GM13976 (cell line): ENCODE data around the gene BCAS3.

Source experiments
- DNase-seq: peaks from one replicate; pipeline ENCODE4 v3.0.0; 2012; ENCODE audit warnings: low spot score
- CTCF ChIP-seq: IDR thresholded peaks from 2 replicates; pipeline ENCODE4 v1.5.1; 2012; ENCODE audit warnings: borderline replicate concordance, mild to moderate bottlenecking; ENCODE audit not compliant: insufficient read depth; ENCODE audit errors: extremely low read depth, missing control alignments, control extremely low read depth
- in situ Hi-C: fragments of 300-500 bp; cut with MboI; formaldehyde crosslinking; loops from one replicate; pipeline ENCODE4 v1.12.0; 2022; ENCODE audit warnings: low sequenced_read_pairs, mixed read lengths, inconsistent platforms; ENCODE audit not compliant: unreplicated experiment

The BCAS3 gene

DNA sequence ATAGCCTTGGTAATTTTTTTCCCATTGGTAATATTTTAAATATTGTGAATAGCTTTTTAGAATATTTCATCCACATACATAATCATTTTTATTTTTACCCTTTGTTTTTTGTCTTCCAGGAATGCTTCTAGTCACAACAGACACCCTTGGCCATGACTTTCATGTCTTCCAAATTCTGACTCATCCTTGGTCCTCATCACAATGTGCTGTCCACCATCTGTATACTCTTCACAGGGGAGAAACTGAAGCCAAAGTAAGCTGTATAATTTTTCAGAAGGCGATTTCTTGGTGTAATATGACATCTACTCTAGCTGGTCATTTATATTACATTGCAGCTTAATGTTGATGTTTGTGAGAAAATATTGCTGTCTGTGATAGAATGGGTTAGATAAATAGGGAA lies 269.4 kb downstream of the BCAS3 start:
- DNase-seq, result no peak
- in situ Hi-C loops, result no loop called here
- TF ChIP-seq CTCF, result no peak

DNA sequence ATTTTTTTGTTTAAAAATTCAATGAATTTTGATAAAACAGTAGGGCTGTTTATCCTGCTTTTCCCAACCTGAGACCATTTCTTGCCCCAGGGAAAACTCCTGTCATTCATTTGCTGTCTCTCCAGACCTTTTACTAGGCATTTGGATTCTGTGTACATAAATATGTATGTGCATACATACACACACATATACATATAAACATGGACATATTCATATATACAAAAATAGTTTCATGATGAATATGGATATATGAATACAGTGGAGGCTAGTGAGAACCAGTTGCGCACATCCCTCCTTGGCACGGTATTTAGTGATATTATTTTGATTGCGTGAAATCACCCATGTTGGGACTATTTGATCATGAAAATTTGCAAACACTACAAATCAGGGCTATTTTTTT lies 269.9 kb downstream of the BCAS3 start:
- in situ Hi-C loops, result no loop called here
- DNase-seq, result no peak
- no peak for TF ChIP-seq CTCF

GRCh38 chr17:60952747-60953146 lies 275.1 kb downstream of the BCAS3 start:
- TF ChIP-seq CTCF, result no peak
- DNase-seq, result no peak
- in situ Hi-C loops, result loop anchor here (25.0 kb wide), 1 partner anchor 215 kb away; no protein-coding TSS in a partner anchor

DNA sequence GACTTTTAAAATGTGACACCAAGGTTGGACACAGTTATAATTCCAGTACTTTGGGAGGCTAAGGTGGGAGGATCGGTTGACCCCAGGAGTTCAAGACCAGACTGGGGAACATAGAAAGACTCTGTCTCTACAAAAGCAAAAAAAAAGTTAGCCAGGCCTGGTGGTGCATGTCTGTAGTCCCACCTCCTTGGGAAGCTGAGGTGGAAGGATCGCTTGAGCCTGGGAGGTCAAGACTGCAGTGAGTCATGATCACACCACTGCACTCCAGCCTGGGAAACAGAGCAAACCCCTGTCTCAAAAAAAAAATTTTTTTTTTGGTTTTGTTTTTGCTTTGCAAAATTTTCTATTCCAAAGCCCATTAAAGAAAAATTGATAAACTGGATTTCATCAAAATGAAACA lies 281.4 kb downstream of the BCAS3 start:
- TF ChIP-seq CTCF, result no peak
- in situ Hi-C loops, result loop anchor here (25.0 kb wide), 1 partner anchor 222 kb away; no protein-coding TSS in a partner anchor
- DNase-seq, result no peak

GRCh38 chr17:60959696-60960095 lies 282.0 kb downstream of the BCAS3 start:
- in situ Hi-C loops, result loop anchor here (25.0 kb wide), 1 partner anchor 222 kb away; no protein-coding TSS in a partner anchor

DNA sequence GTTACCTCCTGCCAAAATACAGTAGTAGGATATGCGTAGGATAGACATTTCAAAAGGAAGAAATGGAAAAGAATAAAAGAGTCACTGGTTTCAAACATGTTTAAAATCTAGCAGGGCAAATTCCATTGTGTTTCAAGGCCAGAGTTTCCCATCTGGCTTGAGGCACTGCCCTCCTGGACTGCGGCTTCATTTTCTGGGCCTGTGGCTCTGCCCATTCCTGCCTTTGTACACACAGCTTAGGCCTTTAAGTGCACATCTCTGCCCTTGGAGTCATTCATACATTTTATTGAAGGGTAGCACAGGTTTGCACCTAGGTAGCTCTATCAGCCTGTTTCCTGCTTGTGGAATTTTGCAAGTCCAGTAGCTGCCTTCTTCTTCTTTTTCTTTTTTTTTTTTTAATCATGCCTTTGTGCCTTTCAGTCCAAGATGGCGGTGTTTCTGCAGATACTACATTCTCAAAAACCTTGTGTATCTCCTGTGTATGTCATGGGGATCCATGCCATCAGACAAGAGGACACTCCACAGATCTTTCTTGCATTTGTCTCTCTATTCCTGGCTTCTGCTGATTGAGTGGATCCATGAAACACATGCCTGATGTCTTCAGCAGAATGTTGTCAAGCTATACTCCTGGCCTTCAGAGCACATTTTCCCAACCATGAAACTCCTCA lies 282.9 kb downstream of the BCAS3 start:
- DNase-seq, result no peak
- in situ Hi-C loops, result loop anchor here (25.0 kb wide), 1 partner anchor 223 kb away; no protein-coding TSS in a partner anchor
- TF ChIP-seq CTCF, result no peak

More at GRCh38 chr17:60959696-60960095, 282.0 kb downstream of the BCAS3 start:
- TF ChIP-seq CTCF, result no peak
- no peak for DNase-seq
